KBM-7 (cell line): ENCODE measurements around the gene CCDC71L.

ENCODE experiments used
- DNase-seq: peaks from one replicate; pipeline ENCODE4 v3.0.0-alpha.2; 2015
- in situ Hi-C: fragments of 300-500 bp; cut with MboI; formaldehyde crosslinking; loops from 2 replicates; pipeline ENCODE4 v1.14.3; 2020; ENCODE audit warnings: low sequenced_read_pairs, low pct_unique_long_range_greater_than_20kb, mixed read lengths

Gene CCDC71L

GRCh38 chr7:106612432-106612831 is 48.5 kb downstream of the CCDC71L start:
- in situ Hi-C loops = no loop called here
- no peak for DNase-seq

DNA sequence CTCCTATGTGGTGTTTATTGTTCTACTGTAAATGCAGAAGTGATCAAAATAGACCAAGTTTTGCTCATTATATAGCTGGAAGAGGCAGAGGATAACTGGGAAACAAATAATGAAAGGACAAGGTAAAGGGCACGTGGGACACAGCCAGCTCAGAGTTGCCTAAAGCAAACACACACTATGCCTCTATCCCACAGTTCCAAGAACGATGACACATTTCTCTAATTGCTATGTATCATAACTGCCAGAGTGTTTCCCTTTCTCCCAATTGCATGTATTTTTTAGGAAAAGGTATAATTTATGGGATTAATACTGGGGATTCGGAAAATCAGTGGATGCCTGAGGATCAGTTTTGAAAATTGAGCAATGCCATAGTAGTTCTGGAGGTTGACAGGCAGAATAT is 49.0 kb downstream of the CCDC71L start:
- in situ Hi-C loops = no loop called here
- no peak for DNase-seq

DNA sequence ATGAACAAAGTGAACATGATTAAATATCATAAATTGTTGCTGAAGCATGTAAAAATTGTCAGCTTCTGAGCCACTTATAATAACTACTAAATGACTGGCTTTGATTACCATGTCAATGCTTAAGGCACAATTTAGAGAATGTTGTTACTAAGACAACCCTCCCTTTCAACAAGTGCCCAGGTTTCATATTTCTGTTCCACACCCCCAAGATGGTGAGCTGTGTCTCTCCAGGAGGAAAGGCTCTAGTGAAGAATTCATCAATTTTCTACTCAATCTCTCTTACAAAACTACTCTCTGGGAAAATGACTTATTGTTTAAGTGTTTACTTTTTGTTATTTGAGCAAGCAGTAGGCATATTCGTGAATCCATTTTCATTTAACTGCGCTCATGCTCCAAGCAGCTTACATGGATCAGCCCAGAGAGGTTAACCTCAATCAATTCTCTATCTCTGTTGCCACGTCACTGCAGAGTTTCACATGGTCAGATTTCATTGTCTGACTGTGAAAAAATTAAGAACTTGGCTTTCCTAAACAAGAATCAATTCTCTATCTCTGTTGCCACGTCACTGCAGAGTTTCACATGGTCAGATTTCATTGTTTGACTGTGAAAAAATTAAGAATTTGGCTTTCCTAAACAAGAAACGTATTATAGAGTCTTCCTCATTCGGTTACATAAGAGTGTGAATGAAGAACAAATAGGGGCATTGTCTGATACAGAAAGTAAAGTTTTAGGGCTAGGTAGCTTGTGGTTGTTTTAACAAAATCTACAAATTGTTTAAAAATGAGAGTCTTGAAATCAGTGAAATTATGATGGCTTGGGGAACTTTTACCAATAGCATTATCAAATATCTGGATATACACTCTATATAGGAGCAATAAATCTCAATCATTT is 49.7 kb downstream of the CCDC71L start:
- in situ Hi-C loops = no loop called here
- DNase-seq = no peak

DNA sequence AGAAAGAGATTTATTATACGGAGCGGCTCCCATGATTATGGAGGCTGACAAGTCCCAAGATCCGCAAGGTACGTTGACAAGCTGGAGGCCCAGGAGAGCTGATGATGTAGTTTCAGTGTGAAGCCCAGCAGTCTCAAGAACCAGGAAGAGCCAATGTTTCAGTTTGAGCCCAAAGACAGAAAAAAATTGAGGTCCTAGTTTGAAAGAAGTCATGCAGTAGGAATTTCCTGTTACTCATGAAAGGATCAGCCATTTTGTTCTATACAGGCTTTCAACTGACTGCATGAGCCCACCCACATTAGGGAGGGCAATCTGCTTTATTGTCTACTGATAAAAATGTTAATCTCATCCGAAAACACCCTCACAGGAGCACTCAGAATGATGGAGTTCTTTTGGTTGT is 51.5 kb downstream of the CCDC71L start:
- DNase-seq = no peak
- in situ Hi-C loops = no loop called here

DNA sequence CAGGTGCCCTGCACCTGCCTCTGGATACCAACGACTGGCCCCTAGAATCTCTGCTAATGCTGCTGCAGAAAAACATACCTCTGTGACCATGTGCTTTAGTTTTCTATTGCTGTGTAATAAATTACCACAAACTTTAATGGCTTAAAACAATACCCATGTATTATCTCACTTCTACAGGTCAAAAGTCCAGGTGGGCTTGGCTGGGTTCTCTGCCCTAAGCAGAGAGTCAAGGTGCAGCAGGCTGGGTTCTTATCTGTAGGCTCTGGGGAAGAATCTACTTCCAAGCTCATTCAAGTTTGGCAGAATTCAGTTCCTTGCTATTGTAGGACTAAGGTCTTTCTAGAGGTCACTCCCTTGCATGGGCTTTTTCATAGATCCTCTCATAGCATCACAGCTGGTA is 52.3 kb downstream of the CCDC71L start:
- in situ Hi-C loops = no loop called here
- DNase-seq = no peak
